Anterior cingulate cortex (tissue), 58 donors: ENCODE results near the gene CSNK2B.

ENCODE experiments used
- DNase-seq, 58 donors: peaks; one replicate each; lab custom pipeline; 2025; lab: John Stamatoyannopoulos, UW

The CSNK2B gene

GRCh38 chr6:31660381-31661261, 5.3 kb upstream of the CSNK2B start, which contains the start of gene C6orf47:
Gene C6orf47, minus strand, starts transcription at chr6:31660778. Its CDS starts 831 bp downstream, at chr6:31659947.
- DNase-seq, result peak; percentile 10 to 85 (median 65)

GRCh38 chr6:31661262-31662123, 4.4 kb upstream of the CSNK2B start:
- no peak for DNase-seq

GRCh38 chr6:31662124-31662723, 3.7 kb upstream of the CSNK2B start:
- DNase-seq, result no peak

GRCh38 chr6:31663126-31663960, 2.5 kb upstream of the CSNK2B start:
- no peak for DNase-seq

GRCh38 chr6:31663961-31664789, 1.7 kb upstream of the CSNK2B start:
- peak in 2 of 58 donors; percentile 10 to 20 for DNase-seq

- peak; percentile 25 to 95 (median 84) for DNase-seq
These were observed 935 bp upstream of the CSNK2B start, which contains the start of gene GPANK1 for GRCh38 chr6:31664790-31665500. Gene GPANK1, minus strand, starts transcription at chr6:31664997. Its CDS starts 519 bp downstream, at chr6:31664478.

DNA sequence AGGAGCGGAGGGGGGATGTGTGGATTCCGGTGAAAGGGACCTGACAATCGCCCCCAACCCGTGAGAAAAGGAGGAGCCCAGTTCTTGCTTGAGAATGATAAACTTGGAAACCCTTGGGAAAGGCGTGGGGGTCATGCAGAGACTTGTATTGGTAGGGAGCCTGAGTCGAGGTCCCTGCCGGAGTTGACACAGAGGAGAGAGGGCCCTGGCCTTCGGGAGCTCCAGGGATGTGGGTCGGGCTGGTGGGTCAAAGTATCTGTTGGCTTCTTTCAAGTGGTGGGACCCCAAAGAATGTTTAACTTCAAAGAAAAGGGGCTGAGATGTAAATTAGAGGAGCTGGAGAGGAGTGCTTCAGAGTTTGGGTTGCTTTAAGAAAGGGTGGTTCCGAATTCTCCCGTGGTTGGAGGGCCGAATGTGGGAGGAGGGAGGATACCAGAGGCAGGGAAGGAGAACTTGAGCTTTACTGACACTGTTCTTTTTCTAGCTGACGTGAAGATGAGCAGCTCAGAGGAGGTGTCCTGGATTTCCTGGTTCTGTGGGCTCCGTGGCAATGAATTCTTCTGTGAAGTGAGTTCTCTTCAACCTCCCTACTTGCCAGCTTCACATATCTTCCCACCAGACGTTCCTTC, 571 bp downstream of the CSNK2B start:
- DNase-seq, result no peak

GRCh38 chr6:31669676-31670075, 3.8 kb downstream of the CSNK2B start, which contains the start of gene LY6G5B:
Gene LY6G5B, plus strand, starts transcription at chr6:31669976. Its CDS starts 975 bp downstream, at chr6:31670951.
- DNase-seq, result no peak

DNA sequence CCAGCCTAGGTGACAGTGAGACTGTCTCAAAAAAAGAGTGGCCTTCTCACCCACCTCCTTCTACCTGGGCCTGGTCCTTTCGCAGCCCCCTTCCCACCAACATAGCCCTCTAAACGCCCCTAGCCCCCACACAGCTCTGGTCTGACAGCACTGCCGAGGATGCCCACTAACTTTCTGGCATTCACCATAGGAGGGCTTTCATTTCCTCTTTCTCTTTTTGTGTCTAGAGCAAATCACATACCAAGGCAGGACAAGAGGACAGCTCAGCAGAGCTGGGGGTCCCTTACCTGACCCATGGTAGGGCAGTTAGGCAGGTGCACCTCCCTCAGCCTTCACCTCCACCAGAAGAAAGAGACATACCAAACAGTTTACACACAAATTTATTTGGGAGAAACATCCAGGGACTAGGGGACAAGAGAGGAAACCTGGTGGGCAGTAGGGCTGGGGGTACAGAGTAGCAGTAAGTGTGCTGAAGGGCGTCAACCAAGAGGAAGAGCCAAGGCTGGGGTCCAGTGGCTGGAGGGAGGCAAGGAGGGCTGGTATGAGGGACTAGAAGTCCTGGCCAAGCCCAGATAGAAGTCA, 10.5 kb downstream of the CSNK2B start:
- no peak for DNase-seq

GRCh38 chr6:31676904-31677303, 11.0 kb downstream of the CSNK2B start:
- DNase-seq, result no peak

GRCh38 chr6:31677955-31678354, 12.1 kb downstream of the CSNK2B start:
- DNase-seq, result no peak

DNA sequence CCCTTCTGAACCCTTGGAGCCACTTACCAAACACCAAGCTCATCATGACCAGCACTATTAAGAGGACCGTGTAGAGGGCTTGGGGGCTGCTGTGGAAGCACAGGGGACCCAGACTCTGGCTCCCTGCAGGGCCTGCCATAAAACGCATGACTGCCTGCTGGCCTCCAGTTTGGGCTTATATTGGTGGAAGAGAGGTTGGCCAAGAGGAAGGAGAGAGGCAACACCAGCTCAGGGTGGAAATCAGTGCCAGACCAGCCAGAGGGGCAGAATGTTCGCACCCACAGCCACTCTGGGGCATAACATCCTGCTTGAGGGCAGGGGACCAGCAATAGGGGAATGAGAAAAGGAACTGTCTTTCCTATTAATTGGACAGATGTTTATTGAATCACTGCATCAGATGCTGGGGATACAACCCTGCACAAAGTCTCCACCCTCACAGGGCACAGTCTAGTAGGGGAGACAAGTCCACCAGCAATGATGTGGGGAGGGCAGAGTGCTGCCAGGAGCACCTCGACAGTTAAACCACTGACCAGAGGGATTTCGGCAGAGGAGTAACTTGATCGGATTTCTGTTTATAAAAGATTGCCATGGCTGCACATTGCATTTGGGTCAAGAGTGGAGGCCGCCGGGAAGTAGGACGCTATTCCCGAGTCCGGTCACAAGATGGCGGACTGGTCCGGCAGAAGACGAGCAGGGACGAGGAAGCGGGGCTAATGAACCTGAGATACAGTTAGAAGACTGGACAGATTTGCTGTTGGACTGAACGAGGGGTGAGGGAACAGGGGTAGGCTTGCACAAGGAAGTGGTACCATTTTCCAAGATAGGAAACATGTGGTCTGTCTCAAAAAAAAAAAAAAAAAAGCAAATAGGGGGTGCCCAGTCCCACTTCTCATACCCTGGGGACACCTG, 14.6 kb downstream of the CSNK2B start, which contains the start of gene LY6G5C:
Gene LY6G5C, minus strand, starts transcription at position 842 of the 909 bp plus-strand sequence. Its CDS starts 694 bp downstream, at position 148.
- DNase-seq, result peak in 57 of 58 donors; percentile 7 to 83 (median 60)

GRCh38 chr6:31681135-31681671, 15.3 kb downstream of the CSNK2B start:
- peak in 23 of 58 donors; percentile 3 to 47 (median 20) for DNase-seq

- DNase-seq, result no peak
These were observed 17.7 kb downstream of the CSNK2B start for GRCh38 chr6:31683591-31683990.

DNA sequence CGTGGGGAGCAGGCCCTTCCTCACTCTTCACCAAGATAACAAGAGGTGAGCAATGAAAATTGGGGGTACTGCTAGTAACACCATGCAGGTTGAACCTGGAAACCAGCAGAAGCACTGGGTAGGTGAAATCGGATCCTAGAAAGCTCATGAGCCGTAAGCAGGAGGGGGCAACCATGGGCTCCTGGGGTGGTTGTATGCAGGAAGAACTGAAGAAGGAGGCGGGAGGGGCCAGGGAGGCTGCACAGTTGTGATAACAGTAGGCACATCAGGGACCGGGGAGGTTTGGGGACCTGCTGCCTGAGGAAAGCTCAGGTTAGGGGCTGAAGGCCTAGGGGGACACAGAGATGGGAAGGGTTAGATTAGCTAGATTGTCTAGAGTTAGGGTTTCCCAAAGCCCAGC, 20.6 kb downstream of the CSNK2B start:
- no peak for DNase-seq

DNA sequence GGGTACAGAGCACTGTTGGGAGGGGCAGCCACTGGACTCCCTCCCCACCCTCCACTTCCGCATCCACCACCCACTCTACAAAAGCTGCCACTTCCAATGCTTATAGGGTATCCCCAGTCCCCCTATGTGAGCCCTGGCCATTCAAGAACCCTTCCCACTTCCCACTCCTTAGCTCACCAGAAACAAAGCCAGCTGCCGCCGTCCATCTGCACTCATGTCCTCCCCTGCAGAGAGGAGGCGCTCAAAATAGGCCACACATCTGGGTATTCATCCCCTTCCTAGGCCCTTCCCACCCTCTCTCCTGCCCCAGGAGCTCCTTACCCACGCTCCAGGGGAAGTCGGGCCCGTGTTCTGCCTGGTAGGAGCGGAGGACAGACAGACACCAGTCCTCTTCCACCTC, 21.4 kb downstream of the CSNK2B start:
- DNase-seq, result no peak
